BJ (cell line): Measurements from ENCODE around the gene TMEM213. TPM values are rescaled to one million over a fixed set of nuclear protein-coding genes. Genes with fewer than 3 reads are reported as not detected.

Experiments used
- CTCF ChIA-PET: fragments of 350-600 bp; formaldehyde crosslinking; extraction: SDS; loops from one replicate; lab custom pipeline; 2021; ENCODE audit warnings: antibody characterized with exemption, inconsistent platforms; lab: Yijun Ruan, JAX
- POLR2A ChIA-PET: fragments of 300-600 bp; sonication (Branson Sonifier 250); formaldehyde crosslinking; extraction: SDS; loops from one replicate; lab custom pipeline; 2021; ENCODE audit warnings: antibody characterized with exemption; lab: Charles Lee
- DNase-seq: peaks from one replicate; pipeline ENCODE4 v3.0.0-alpha.2; 2011; ENCODE audit warnings: low read depth
- H3K27me3 ChIP-seq: 2 replicates; pipeline ENCODE4 v1.6.0; 2011; ENCODE audit warnings: low read length; ENCODE audit not compliant: control insufficient read depth, insufficient read depth
- H3K36me3 ChIP-seq: 2 replicates; pipeline ENCODE4 v1.5.1; 2011; ENCODE audit warnings: low read length; ENCODE audit not compliant: control insufficient read depth, insufficient read depth
- H3K4me3 ChIP-seq: 2 replicates; pipeline ENCODE4 v1.5.1; 2011; ENCODE audit warnings: low read depth, mild to moderate bottlenecking, control low read depth, low read length
- polyA plus RNA-seq: library from polyadenylated mRNA; depleted of rRNA; stranded (reverse); fragments of >200 nt; gene quantifications from 2 replicates; pipeline ENCODE4 v1.2.3, GENCODE V29; 2011
- TF ChIP-seq, protein P1 (sequence below): IDR thresholded peaks from 2 replicates; pipeline ENCODE4 v1.5.1; 2011; ENCODE audit warnings: low read depth, mild to moderate bottlenecking, control low read depth, inconsistent platforms, low read length, moderate library complexity; ENCODE audit not compliant: insufficient read depth

TMEM213 gene
- polyA plus RNA-seq, 1 experiment = not detected

GRCh38 chr7:138849701-138850100, 51.9 kb downstream of the TMEM213 start:
- POLR2A ChIA-PET = no interaction called here

DNA sequence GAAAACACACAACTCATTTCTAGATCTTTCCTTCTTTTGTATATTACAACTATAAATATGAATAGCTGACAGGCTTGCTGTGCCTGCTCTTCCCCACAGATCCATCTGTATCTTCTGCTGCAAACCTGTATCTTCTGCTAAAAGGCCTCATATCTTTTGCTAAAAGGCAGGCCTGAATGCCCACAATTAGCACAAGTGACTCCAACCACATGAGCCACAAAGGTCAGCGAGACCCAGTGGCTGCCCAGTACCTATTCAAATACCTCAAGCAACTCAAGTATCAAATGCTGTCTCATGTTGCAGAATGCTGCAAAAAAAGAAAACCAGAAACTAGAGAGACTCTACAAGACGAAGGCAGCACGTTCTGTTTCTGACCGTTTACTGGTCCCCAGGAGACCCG, 54.7 kb downstream of the TMEM213 start:
- DNase-seq = no peak
- POLR2A ChIA-PET = no interaction called here
- Histone ChIP-seq H3K4me3 (no peak overlapping the region), H3K27me3 (no peaks in the 10 kb centered on the region), H3K36me3 (peaks cover 1% of the 10 kb centered on the region; the same call in 1 of the 2 replicates)
- TF ChIP-seq, protein P1, sequence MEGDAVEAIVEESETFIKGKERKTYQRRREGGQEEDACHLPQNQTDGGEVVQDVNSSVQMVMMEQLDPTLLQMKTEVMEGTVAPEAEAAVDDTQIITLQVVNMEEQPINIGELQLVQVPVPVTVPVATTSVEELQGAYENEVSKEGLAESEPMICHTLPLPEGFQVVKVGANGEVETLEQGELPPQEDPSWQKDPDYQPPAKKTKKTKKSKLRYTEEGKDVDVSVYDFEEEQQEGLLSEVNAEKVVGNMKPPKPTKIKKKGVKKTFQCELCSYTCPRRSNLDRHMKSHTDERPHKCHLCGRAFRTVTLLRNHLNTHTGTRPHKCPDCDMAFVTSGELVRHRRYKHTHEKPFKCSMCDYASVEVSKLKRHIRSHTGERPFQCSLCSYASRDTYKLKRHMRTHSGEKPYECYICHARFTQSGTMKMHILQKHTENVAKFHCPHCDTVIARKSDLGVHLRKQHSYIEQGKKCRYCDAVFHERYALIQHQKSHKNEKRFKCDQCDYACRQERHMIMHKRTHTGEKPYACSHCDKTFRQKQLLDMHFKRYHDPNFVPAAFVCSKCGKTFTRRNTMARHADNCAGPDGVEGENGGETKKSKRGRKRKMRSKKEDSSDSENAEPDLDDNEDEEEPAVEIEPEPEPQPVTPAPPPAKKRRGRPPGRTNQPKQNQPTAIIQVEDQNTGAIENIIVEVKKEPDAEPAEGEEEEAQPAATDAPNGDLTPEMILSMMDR = no peak
- CTCF ChIA-PET = no interaction called here

More at GRCh38 chr7:138849701-138850100, 51.9 kb downstream of the TMEM213 start:
- CTCF ChIA-PET = no interaction called here
- H3K4me3 ChIP-seq = no peak overlapping the region
- DNase-seq = no peak
- H3K27me3 ChIP-seq = no peaks in the 10 kb centered on the region
- TF ChIP-seq, protein P1 = no peak
- no peaks in the 10 kb centered on the region for H3K36me3 ChIP-seq

- TF ChIP-seq, protein P1 = no peak
- H3K27me3 ChIP-seq = no peaks in the 10 kb centered on the region
- DNase-seq = no peak
- peaks cover 1% of the 10 kb centered on the region; the same call in 1 of the 2 replicates for H3K36me3 ChIP-seq
- ChIA-PET CTCF (no interaction called here), POLR2A (no interaction called here)
- H3K4me3 ChIP-seq = no peak overlapping the region
Observed at GRCh38 chr7:138853448-138853847, 55.7 kb downstream of the TMEM213 start.

GRCh38 chr7:138854115-138854645, 56.4 kb downstream of the TMEM213 start:
- ChIA-PET POLR2A (no interaction called here), CTCF (no interaction called here)
- TF ChIP-seq, protein P1 = no peak
- H3K27me3 ChIP-seq = no peaks in the 10 kb centered on the region
- H3K4me3 ChIP-seq = no peak overlapping the region
- H3K36me3 ChIP-seq = peaks cover 1% of the 10 kb centered on the region; the same call in 1 of the 2 replicates
- no peak for DNase-seq

DNA sequence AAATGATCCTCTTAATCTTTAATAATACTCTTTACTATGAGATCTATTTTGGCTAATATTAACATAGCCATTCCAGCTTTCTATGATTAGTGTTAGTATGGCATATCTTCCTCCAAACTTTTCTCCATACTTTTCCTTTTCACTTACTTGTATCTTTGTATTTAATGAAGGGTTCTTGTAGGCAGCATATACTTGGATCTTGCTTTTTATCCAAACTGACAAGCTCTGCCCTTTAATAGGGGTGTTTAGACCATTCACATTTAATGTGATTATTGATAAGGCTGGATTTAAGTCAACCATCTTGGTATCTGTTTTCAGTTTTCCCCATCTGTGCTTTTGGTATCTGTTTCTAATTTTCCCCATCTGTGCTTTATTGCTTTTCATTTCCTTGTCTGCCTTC, 59.9 kb downstream of the TMEM213 start:
- no peak for DNase-seq
- TF ChIP-seq, protein P1 = no peak
- Histone ChIP-seq H3K4me3 (no peak overlapping the region), H3K27me3 (no peaks in the 10 kb centered on the region), H3K36me3 (peaks cover 4% of the 10 kb centered on the region; the same call in 1 of the 2 replicates)
- CTCF ChIA-PET = interaction anchor here (1.6 kb wide), 1 partner anchor 29 kb away, joined by 3 read pairs; no protein-coding TSS in a partner anchor
- POLR2A ChIA-PET = no interaction called here
